CD4-positive, alpha-beta T cell treated with Interferon gamma for 1 hour (primary cell): Measurements from ENCODE around the gene ZBTB44.
A peak's percentile ranks its signal among the peaks of the same experiment; 100 is the strongest.
"Not testable (repeated sequence)": the region's sequence is repeated elsewhere in the genome, so short reads cannot be mapped to it uniquely, and the experiment has no call there.

Experiments used
- DNase-seq: peaks from one replicate; pipeline ENCODE4 v3.0.0-alpha.2; 2020

The ZBTB44 gene

GRCh38 chr11:130194241-130195023 is 120.3 kb downstream of the ZBTB44 start:
- DNase-seq = no peak

- not testable (repeated sequence) for DNase-seq
These were observed 121.2 kb downstream of the ZBTB44 start for GRCh38 chr11:130193551-130193950.

- no peak for DNase-seq
These were observed 121.9 kb downstream of the ZBTB44 start for GRCh38 chr11:130192845-130193267.

- DNase-seq = no peak
These were observed 122.8 kb downstream of the ZBTB44 start for GRCh38 chr11:130191896-130192295.

- DNase-seq = no peak
These were observed 124.3 kb downstream of the ZBTB44 start for GRCh38 chr11:130190371-130190881.

- DNase-seq = no peak
These were observed 125.1 kb downstream of the ZBTB44 start for GRCh38 chr11:130189492-130190210.

GRCh38 chr11:130188585-130189347 is 126.0 kb downstream of the ZBTB44 start:
- DNase-seq = no peak

- no peak for DNase-seq
These were observed 126.7 kb downstream of the ZBTB44 start for GRCh38 chr11:130188047-130188446.

GRCh38 chr11:130187096-130187495 is 127.6 kb downstream of the ZBTB44 start:
- no peak for DNase-seq

- DNase-seq = no peak
These were observed 130.7 kb downstream of the ZBTB44 start for GRCh38 chr11:130183878-130184610.

- peak; percentile 36 for DNase-seq
These were observed 133.1 kb downstream of the ZBTB44 start for GRCh38 chr11:130181295-130182272.

- DNase-seq = no peak
These were observed 133.8 kb downstream of the ZBTB44 start for GRCh38 chr11:130180896-130181294.

- DNase-seq = no peak
These were observed 134.2 kb downstream of the ZBTB44 start for GRCh38 chr11:130180491-130180890.

- DNase-seq = no peak
These were observed 135.1 kb downstream of the ZBTB44 start for GRCh38 chr11:130179396-130180306.

- DNase-seq = no peak
These were observed 136.0 kb downstream of the ZBTB44 start for GRCh38 chr11:130178441-130179339.

- no peak for DNase-seq
These were observed 136.9 kb downstream of the ZBTB44 start for GRCh38 chr11:130177782-130178181.
